Loucy (cell line): ENCODE results near the gene PRADC1.
"Not testable (repeated sequence)": the region's sequence is repeated elsewhere in the genome, so short reads cannot be mapped to it uniquely, and the experiment has no call there.

Experiments
- H2AFZ ChIP-seq: fragments of 200-600 bp; sonication (generic); 2 replicates; pipeline ENCODE4 v1.6.0; 2016; ENCODE audit warnings: antibody characterized with exemption, mild to moderate bottlenecking, low read length, moderate library complexity
- H3F3A ChIP-seq: fragments of 200-600 bp; 2 replicates; pipeline ENCODE4 v1.6.0; 2016; ENCODE audit warnings: antibody characterized with exemption, low read depth, mild to moderate bottlenecking
- H3K27me3 ChIP-seq: fragments of 200-600 bp; sonication (generic); 2 replicates; pipeline ENCODE4 v1.6.1; 2014; ENCODE audit warnings: low read length, mild to moderate bottlenecking; ENCODE audit not compliant: insufficient read depth, poor library complexity, severe bottlenecking
- H3K36me3 ChIP-seq: fragments of 200-600 bp; sonication (generic); 2 replicates; pipeline ENCODE4 v1.6.1; 2016; ENCODE audit warnings: low read length; ENCODE audit not compliant: insufficient read depth
- H3K4me1 ChIP-seq: fragments of 200-600 bp; sonication (generic); 2 replicates; pipeline ENCODE4 v1.5.1; 2014; ENCODE audit warnings: low read length, mild to moderate bottlenecking; ENCODE audit not compliant: insufficient read depth, poor library complexity, severe bottlenecking
- H3K4me2 ChIP-seq: fragments of 200-600 bp; sonication (generic); 2 replicates; pipeline ENCODE4 v1.6.0; 2014; ENCODE audit warnings: antibody characterized with exemption, low read length, low read depth, mild to moderate bottlenecking; ENCODE audit not compliant: poor library complexity, severe bottlenecking
- H3K4me3 ChIP-seq: fragments of 200-600 bp; sonication (generic); 2 replicates; pipeline ENCODE4 v1.5.1; 2014; ENCODE audit warnings: low read length, mild to moderate bottlenecking, mixed read lengths; ENCODE audit not compliant: poor library complexity, severe bottlenecking
- H3K79me2 ChIP-seq: fragments of 200-600 bp; sonication (generic); 2 replicates; pipeline ENCODE4 v1.6.1; 2014; ENCODE audit warnings: low read length; ENCODE audit not compliant: insufficient read depth
- H3K9ac ChIP-seq: fragments of 200-600 bp; sonication (generic); 2 replicates; pipeline ENCODE4 v1.6.0; 2014; ENCODE audit warnings: mild to moderate bottlenecking, low read depth, low read length, moderate library complexity; ENCODE audit not compliant: poor library complexity, severe bottlenecking
- H3K9me2 ChIP-seq: fragments of 200-600 bp; sonication (generic); replicated peaks from 2 replicates; pipeline ENCODE4 v1.6.1; 2016; ENCODE audit warnings: low read depth, low read length, mixed read lengths
- H3K9me3 ChIP-seq: fragments of 200-600 bp; sonication (generic); 2 replicates; pipeline ENCODE4 v1.6.1; 2014; ENCODE audit warnings: mild to moderate bottlenecking, antibody characterized with exemption, low read length, low read depth; ENCODE audit not compliant: insufficient read depth
- H4K20me1 ChIP-seq: fragments of 200-600 bp; sonication (generic); 2 replicates; pipeline ENCODE4 v1.6.0; 2014; ENCODE audit warnings: antibody characterized with exemption, low read length, mild to moderate bottlenecking; ENCODE audit not compliant: insufficient read depth, poor library complexity, severe bottlenecking
- CTCF ChIP-seq: fragments of 200-600 bp; sonication (generic); conservative IDR thresholded peaks from 2 replicates; pipeline ENCODE4 v1.5.1; 2014; ENCODE audit warnings: mild to moderate bottlenecking, antibody characterized with exemption, low read length
- EZH2phosphoT487 ChIP-seq: fragments of 200-600 bp; IDR thresholded peaks from 2 replicates; pipeline ENCODE4 v1.6.1; 2018; ENCODE audit warnings: antibody characterized with exemption, mild to moderate bottlenecking, moderate library complexity, borderline replicate concordance

Gene PRADC1

GRCh38 chr2:73202156-73203054, 30.6 kb downstream of the PRADC1 start, which contains the start of gene NOTO:
TSS of gene NOTO (plus strand) at chr2:73202574. CDS start at chr2:73202667, 93 bp downstream.
- Histone ChIP-seq H3K9ac (no peak within 1 kb of the TSS), H3K36me3 (no peaks in the 10 kb centered on the region), H2AFZ (no peak within 1 kb of the TSS), H3F3A (no peaks in the 10 kb centered on the region), H3K79me2 (no peaks in the 10 kb centered on the region), H3K9me2 (no peaks in the 10 kb centered on the region), H3K4me2 (no peak within 1 kb of the TSS), H4K20me1 (no peaks in the 10 kb centered on the region), H3K4me1 (no peaks in the 10 kb centered on the region), H3K4me3 (no peak within 1 kb of the TSS), H3K27me3 (no peaks in the 10 kb centered on the region), H3K9me3 (no peaks in the 10 kb centered on the region)
- TF ChIP-seq EZH2phosphoT487 (no peak), CTCF (no peak)

- not testable (repeated sequence) for H3K4me1 ChIP-seq, H3K27me3 ChIP-seq, H3K4me3 ChIP-seq, H2AFZ ChIP-seq, H3K36me3 ChIP-seq, H3K9me2 ChIP-seq, H3K9me3 ChIP-seq, H3F3A ChIP-seq, H4K20me1 ChIP-seq, H3K79me2 ChIP-seq, H3K9ac ChIP-seq, H3K4me2 ChIP-seq
These were observed 32.8 kb downstream of the PRADC1 start for GRCh38 chr2:73200281-73200680.

GRCh38 chr2:73197579-73197978, 35.5 kb downstream of the PRADC1 start:
- no peaks in the 10 kb centered on the region for H3K4me1 ChIP-seq
- no peaks in the 10 kb centered on the region for H3K79me2 ChIP-seq
- H3K9me2 ChIP-seq = no peaks in the 10 kb centered on the region
- H3K9ac ChIP-seq = no peak overlapping the region
- H2AFZ ChIP-seq = no peak overlapping the region
- no peak overlapping the region for H3K4me3 ChIP-seq
- H3K4me2 ChIP-seq = no peak overlapping the region
- H3K9me3 ChIP-seq = no peaks in the 10 kb centered on the region
- no peaks in the 10 kb centered on the region for H3K27me3 ChIP-seq
- TF ChIP-seq CTCF (no peak), EZH2phosphoT487 (no peak)
- no peaks in the 10 kb centered on the region for H3K36me3 ChIP-seq
- H3F3A ChIP-seq = no peaks in the 10 kb centered on the region
- no peaks in the 10 kb centered on the region for H4K20me1 ChIP-seq

GRCh38 chr2:73187549-73187948, 45.5 kb downstream of the PRADC1 start:
- Histone ChIP-seq H3F3A (no peaks in the 10 kb centered on the region), H3K9me2 (no peaks in the 10 kb centered on the region), H3K36me3 (no peaks in the 10 kb centered on the region), H3K4me3 (no peak overlapping the region), H4K20me1 (no peaks in the 10 kb centered on the region), H3K9ac (no peak overlapping the region), H3K4me1 (no peaks in the 10 kb centered on the region), H3K4me2 (no peak overlapping the region), H3K9me3 (no peaks in the 10 kb centered on the region), H3K27me3 (no peaks in the 10 kb centered on the region), H2AFZ (no peak overlapping the region), H3K79me2 (no peaks in the 10 kb centered on the region)
- TF ChIP-seq CTCF (no peak), EZH2phosphoT487 (no peak)
